NCI-H1105 treated with DMSO at 0.1 percent for 48 hours (cell line): ENCODE data around the gene TTLL4.
A peak's percentile ranks its signal among the peaks of the same experiment; 100 is the strongest.

ENCODE experiments used
- DNase-seq: peaks from one replicate; lab custom pipeline; 2025; lab: John Stamatoyannopoulos, UW

Gene TTLL4

GRCh38 chr2:218710687-218711549, at the start of gene TTLL4:
TTLL4 (plus strand) TSS chr2:218710835; CDS start chr2:218737677, 26,842 bp downstream.
- peak; percentile 89 for DNase-seq

GRCh38 chr2:218662377-218662776, 48.3 kb upstream of the TTLL4 start:
- no peak for DNase-seq

- no peak for DNase-seq
These were observed 47.8 kb upstream of the TTLL4 start for GRCh38 chr2:218662827-218663226.

- no peak for DNase-seq
These were observed 46.7 kb upstream of the TTLL4 start for GRCh38 chr2:218663901-218664300.

GRCh38 chr2:218664653-218665052, 46.0 kb upstream of the TTLL4 start:
- DNase-seq = no peak

- DNase-seq = no peak
These were observed 39.5 kb upstream of the TTLL4 start for GRCh38 chr2:218671097-218671653.

- DNase-seq = peak; percentile 89
These were observed 38.7 kb upstream of the TTLL4 start, which contains the start of the genes RNF25 and STK36 for GRCh38 chr2:218671654-218672566. RNF25 (minus strand) TSS chr2:218672002; CDS start chr2:218671970, 32 bp downstream. STK36 (plus strand) TSS chr2:218672086; CDS start chr2:218672830, 744 bp downstream.

- DNase-seq = no peak
These were observed 31.5 kb upstream of the TTLL4 start for GRCh38 chr2:218679119-218679518.

- DNase-seq = no peak
These were observed 30.6 kb upstream of the TTLL4 start for GRCh38 chr2:218680061-218680460.

GRCh38 chr2:218687400-218688060, 23.1 kb upstream of the TTLL4 start:
- DNase-seq = peak; percentile 54

- DNase-seq = no peak
These were observed 19.4 kb upstream of the TTLL4 start for GRCh38 chr2:218691234-218691633.

- no peak for DNase-seq
These were observed 16.1 kb upstream of the TTLL4 start for GRCh38 chr2:218694405-218695145.

GRCh38 chr2:218698885-218699284, 11.8 kb upstream of the TTLL4 start:
- DNase-seq = no peak

GRCh38 chr2:218701806-218702205, 8.8 kb upstream of the TTLL4 start:
- DNase-seq = no peak

GRCh38 chr2:218703341-218703740, 7.3 kb upstream of the TTLL4 start:
- no peak for DNase-seq

GRCh38 chr2:218708086-218708485, 2.5 kb upstream of the TTLL4 start:
- no peak for DNase-seq

GRCh38 chr2:218709908-218710307, 727 bp upstream of the TTLL4 start:
- DNase-seq = no peak

- DNase-seq = no peak
These were observed 325 bp upstream of the TTLL4 start for GRCh38 chr2:218710334-218710686.

- DNase-seq = no peak
These were observed 905 bp downstream of the TTLL4 start for GRCh38 chr2:218711550-218711929.

GRCh38 chr2:218713922-218714321, 3.3 kb downstream of the TTLL4 start:
- no peak for DNase-seq

GRCh38 chr2:218716070-218716469, 5.4 kb downstream of the TTLL4 start:
- DNase-seq = no peak
